ENCODE measurements around the gene KLHL17. TPM values are rescaled to one million over a fixed set of nuclear protein-coding genes. Genes with fewer than 3 reads are reported as not detected.

The KLHL17 gene
- total and polyA plus RNA-seq, 9 of the 15 experiments (the other 6 are each of a cell fraction or from before 2014, with no cell fraction given) = 0.14 to 84.8 (median 13.0) TPM

DNA sequence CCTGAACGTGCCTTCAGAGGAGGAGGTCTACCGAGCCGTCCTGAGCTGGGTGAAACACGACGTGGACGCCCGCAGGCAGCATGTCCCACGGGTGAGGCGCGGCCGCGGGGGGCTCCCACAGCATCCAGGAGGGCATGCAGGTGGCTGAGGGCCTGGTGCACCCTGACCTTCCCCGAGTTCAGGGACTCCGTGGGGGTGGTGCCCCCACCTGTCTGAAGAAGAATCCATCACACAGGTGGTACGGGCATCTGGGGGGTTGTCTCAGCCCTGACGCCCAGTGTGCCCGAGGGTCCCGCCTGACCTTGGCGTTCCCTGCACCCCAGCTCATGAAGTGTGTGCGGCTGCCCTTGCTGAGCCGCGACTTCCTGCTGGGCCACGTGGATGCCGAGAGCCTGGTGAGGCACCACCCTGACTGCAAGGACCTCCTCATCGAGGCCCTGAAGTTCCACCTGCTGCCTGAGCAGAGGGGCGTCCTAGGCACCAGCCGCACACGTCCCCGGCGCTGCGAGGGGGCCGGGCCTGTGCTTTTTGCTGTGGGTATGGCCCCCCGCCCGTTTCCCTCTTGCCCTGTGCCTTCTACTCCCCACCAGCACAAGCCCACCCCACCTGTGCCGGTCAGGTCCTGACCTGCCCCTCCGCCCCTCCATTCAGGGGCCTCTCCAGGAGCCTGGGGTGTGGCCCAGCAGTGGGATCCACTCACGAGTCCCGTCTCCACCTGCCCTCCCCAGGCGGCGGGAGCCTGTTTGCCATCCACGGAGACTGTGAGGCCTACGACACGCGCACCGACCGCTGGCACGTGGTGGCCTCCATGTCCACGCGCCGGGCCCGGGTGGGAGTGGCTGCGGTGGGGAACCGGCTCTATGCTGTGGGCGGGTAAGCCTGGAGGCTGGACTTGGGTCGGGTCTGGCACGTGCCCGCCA lies 2.3 kb downstream of the KLHL17 start:
- Histone ChIP-seq H3K4me2 (ENCODE audit: insufficient read depth, low read length) (no peak overlapping the region), H3K4me1 (replicated peaks in 1 of 2; ENCODE audit: control insufficient read depth in 2 of 2, insufficient read depth in 2 of 2, low read length in 2 of 2) (peaks cover 24 to 87% of the 10 kb centered on the region in 2 experiments), H2AFZ (ENCODE audit: low read depth, low read length) (no peak overlapping the region), H3K27ac (ENCODE audit: extremely low read depth, low read depth, low read length) (no peak overlapping the region), H3K4me3 (no peak overlapping the region), H3K27me3 (ENCODE audit: control insufficient read depth in 2 of 2, insufficient read depth in 2 of 2, low read length in 2 of 2) (no peaks in the 10 kb centered on the region), H3K9me1 (ENCODE audit: control insufficient read depth, insufficient read depth, low read length) (no peaks in the 10 kb centered on the region), H3K9me3 (replicated peaks; ENCODE audit: control insufficient read depth, insufficient read depth, low read depth, low read length) (no peaks in the 10 kb centered on the region), H3K9ac (ENCODE audit: insufficient read depth in 1 of 2, low read depth in 2 of 2, low read length in 2 of 2) (no peak overlapping the region), H3K79me2 (ENCODE audit: control insufficient read depth, insufficient read depth, low read length) (peaks cover 28% of the 10 kb centered on the region), H4K20me1 (replicated peaks; ENCODE audit: control insufficient read depth, insufficient read depth, low read length) (peaks cover 5% of the 10 kb centered on the region), H3K36me3 (ENCODE audit: control insufficient read depth, insufficient read depth, low read length) (peaks cover 44% of the 10 kb centered on the region; the same call in 2 of the 3 replicates)
- 95% methylated on average over 30 of the region's 57 CpGs for WGBS (ENCODE audit: insufficient coverage, low coverage, missing lambda C conversion rate)
- intact Hi-C loops (cut with micrococcal nuclease) (no loop called here), in situ Hi-C loops (cut with MboI) (no loop called here)
- no peak for FAIRE-seq
- ATAC-seq = no peak
- TF ChIP-seq RBFOX2 (IDR thresholded peaks at IDR 0.05; ENCODE audit: low read depth, low read length) (peak; percentile 43; the same call in 1 of the 2 replicates), ZNF121 (CRISPR knock-in tag; conservative IDR thresholded peaks at IDR 0.05) (0 out of 2 replicates have a peak, but pooled peaks have one; percentile 3), NFIC (IDR thresholded peaks at IDR 0.05) (no peak)
- TF ChIP-seq, protein P1, sequence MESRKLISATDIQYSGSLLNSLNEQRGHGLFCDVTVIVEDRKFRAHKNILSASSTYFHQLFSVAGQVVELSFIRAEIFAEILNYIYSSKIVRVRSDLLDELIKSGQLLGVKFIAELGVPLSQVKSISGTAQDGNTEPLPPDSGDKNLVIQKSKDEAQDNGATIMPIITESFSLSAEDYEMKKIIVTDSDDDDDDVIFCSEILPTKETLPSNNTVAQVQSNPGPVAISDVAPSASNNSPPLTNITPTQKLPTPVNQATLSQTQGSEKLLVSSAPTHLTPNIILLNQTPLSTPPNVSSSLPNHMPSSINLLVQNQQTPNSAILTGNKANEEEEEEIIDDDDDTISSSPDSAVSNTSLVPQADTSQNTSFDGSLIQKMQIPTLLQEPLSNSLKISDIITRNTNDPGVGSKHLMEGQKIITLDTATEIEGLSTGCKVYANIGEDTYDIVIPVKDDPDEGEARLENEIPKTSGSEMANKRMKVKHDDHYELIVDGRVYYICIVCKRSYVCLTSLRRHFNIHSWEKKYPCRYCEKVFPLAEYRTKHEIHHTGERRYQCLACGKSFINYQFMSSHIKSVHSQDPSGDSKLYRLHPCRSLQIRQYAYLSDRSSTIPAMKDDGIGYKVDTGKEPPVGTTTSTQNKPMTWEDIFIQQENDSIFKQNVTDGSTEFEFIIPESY (CRISPR knock-in tag; IDR thresholded peaks at IDR 0.05) = 0 out of 2 replicates have a peak, but pooled peaks have one; percentile 75
- no peak for DNase-seq (ENCODE audit: extremely low read depth in 1 of 4, low spot score in 3 of 4)
- POLR2A ChIA-PET = no interaction called here
- CTCF ChIA-PET (ENCODE audit: low intra/inter-chr PET ratio) = interaction anchor here (0.8 kb wide), 1 partner anchor 58 kb away, joined by 4 read pairs; no protein-coding TSS in a partner anchor
- BruUV-seq (replicated peaks) = no TSS peak
